ENCODE results near the gene LZTR1.

GRCh38 chr22:20994128-20994901 lies 12.2 kb downstream of the LZTR1 start:
- TF ChIP-seq GATA2 (IDR thresholded peaks at IDR 0.05; ENCODE audit: low read depth, low read length): no peak
- TF ChIP-seq GATA3 (IDR thresholded peaks at IDR 0.05; ENCODE audit: low read depth, low read length): no peak

Measured in SH-SY5Y (cell line).